ENCODE data around the gene ZBTB14.

Gene ZBTB14

DNA sequence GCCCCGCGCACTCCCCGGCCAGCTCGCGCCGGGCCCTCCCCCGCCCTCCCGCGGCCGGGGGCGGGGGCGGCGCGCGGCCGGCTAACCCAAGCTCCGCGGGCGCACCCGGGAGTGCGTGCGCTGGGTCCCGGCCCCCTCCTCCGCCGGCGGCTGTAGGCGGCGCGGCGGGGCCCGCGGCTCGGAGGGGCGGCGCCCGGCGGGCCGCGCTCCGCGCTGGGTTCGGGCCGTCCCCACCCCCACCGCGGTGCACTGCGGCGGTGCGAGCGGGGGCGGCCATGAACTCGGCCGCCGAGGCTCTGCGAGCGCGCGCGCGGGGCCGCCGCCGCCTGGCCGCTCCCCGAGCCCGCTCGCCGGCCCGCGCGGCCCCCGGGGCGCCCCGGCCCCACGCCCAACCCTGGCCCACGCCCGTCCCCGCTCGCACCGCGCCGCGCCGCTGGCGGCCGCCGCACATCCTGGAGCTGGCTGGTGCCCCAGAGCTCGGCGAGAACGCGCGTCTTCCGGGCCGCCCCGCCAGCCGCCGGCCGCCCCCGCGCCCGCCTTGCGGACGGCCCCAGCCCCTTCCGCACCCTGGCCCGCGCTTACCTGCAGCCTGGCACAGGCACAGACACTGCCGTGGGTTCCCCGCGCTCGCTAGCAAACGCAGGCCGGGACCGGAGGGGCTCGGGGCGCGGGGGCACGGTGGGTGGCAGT lies at the start of gene ZBTB14:
TSS of gene ZBTB14 (minus strand) at position 496 of the 690 bp plus-strand sequence. CDS start 2,480 bp downstream, outside the sequence.
- DNase-seq (ENCODE audit: low read depth in 2 of 2): peak; percentile 42 to 51

DNA sequence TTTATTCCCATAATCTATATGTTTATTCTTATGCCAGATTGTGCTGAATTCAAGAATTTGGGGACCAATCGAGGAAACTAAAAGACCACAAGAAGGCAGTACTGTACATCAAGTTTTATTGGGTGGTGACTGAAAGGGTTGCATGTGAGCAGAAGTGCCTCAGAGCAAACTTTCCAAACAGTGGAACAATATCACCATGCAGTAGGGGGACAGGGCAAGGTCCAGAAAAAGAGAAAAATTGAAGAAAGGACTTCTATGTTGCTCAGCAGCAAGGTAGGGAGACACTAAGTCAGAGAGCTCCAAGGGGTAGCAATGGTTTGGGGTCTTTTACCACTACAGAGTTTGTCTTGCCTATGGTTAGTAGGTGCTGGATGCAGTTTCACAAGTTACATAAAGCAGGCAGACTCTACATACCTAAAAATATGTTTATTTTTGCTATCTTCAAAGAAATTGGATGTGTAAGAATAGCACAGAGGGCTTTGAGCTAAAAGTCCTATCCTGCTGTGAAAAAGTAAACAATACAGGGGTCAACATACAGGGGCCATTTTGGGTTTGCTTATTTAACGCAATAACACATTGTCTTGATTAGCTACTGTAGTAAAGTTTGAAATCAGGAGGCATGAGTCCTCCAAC lies 43.8 kb upstream of the ZBTB14 start:
- no peak for DNase-seq (ENCODE audit: low read depth in 2 of 2)

- DNase-seq (ENCODE audit: low read depth in 2 of 2): no peak
Observed at GRCh38 chr18:5334456-5335075, 39.0 kb upstream of the ZBTB14 start.

DNA sequence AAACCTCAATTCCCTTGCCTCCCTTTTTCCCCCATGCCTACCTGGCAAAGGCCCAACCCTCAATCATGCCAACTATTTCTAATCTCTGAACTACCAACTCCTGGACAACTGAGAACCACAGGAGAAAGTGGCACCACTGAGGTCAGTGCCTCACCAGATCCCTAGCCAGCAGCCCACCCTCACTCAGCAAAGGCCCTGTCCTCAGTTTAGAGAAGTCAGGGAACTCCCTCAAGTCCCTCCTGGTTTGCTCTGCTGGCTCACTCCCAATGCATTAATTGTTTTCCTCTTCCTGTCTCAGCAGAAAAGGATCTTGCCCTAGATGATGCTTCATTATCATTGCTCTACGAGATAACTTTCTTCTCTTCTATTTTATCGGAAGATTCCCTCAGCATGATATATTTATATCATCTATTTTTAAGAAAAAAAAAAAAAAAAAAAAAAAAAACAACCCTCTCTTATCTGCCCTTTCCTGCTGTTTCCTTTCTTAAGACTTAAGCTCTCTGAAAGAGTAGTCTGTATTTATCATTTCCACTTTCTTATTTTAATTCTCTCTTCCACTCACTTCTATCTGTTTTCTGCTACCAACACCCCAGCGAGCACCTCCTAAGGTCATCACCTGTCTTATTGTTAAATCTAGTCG lies 22.7 kb upstream of the ZBTB14 start:
- no peak for DNase-seq (ENCODE audit: low read depth in 2 of 2)

GRCh38 chr18:5317186-5317585 lies 21.7 kb upstream of the ZBTB14 start:
- no peak for DNase-seq (ENCODE audit: low read depth in 2 of 2)

DNA sequence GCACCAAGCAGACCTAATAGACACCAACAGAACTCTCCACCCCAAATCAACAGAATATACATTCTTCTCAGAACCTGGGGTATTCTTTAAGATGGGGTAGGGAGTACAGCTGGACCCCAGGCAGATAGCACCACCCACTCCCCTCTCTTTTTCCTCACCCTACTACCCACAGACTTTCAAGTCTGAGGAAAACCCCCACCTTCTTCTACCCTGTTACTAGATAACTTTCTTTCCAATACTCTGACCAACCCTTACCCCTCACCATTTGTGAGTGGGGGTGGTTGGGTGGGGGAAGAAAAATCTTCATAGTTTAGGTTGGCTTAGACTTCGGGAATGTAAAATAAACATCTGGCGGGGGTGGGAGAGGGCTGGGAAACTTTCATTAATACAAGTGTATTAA lies 20.3 kb upstream of the ZBTB14 start:
- DNase-seq (ENCODE audit: low read depth in 2 of 2): no peak

DNA sequence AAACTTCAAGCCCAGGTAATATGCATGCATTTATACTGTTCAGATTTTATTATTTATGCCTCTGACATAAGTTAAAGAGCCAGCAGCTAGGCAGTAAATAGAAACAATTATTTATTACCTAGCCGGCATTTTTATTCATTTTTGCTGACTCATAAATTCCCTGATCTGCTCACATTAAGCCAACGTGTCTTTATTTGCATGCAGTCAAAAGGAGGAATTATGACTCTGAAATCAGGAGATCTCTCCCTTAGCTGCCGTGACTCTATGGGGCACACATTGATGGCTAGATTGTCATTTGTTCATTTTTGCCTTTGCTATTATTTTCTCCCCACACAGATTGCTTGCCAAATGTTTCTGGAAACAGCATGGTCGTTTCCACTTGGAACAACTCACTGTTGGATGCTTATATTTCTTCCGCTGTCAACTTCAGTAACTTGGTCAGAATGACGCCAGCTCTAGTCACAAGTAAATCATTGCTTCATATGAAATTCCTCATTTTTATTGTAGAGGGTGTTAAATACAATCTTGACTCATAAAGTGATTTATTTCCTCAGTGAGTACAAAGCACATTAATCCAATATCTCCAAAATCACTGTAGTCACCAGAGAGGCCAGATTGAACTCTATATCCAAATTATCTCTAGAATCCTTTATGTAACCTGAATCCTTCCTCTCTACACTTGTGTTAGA lies 15.9 kb upstream of the ZBTB14 start:
- no peak for DNase-seq (ENCODE audit: low read depth in 2 of 2)

DNA sequence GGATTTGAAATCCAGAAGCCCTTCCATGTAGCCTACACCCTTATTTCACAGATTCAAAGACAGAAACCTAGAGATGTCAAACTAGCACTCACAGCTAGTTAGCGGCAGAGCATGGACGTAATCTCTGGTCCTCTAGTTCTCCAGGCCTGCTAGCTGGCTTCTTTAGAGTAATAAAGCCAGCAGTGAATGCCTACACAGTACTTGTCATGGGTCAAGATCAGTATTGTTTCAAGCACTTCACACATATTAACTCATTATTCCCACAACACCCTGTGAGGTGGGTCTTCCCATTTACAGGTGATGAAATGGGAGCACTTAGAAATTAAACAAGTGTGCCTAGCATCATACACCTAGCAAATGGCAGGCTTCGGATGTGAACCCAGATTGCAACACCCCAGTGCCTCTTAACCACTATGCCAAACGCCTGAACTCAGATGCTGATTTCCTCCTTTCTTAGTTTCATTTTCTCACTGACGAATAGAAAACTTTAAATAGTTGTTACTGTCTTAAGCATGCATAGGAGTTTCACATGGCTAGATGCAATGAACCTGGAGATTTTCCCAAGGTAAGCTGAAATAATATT lies 14.5 kb upstream of the ZBTB14 start:
- DNase-seq (ENCODE audit: low read depth in 2 of 2): no peak

DNA sequence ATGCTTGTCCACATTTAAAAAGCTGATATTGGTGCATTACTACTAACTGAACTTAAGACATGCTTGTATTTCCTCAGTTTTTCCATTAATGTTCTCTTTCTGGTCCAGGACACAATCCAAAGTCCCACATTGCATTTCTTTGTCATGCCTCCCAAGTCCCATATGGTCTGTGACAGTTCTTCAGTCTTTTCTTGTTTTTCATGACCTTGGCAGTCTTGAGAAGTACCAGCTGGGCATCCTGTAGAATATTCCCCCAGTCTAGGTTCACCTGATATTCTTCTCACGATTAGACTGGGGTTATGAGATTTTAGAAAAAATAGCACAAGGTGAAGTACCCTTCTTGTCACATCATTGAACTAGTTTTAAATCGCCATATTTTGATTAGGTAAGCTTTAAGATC lies 10.3 kb upstream of the ZBTB14 start:
- no peak for DNase-seq (ENCODE audit: low read depth in 2 of 2)

DNA sequence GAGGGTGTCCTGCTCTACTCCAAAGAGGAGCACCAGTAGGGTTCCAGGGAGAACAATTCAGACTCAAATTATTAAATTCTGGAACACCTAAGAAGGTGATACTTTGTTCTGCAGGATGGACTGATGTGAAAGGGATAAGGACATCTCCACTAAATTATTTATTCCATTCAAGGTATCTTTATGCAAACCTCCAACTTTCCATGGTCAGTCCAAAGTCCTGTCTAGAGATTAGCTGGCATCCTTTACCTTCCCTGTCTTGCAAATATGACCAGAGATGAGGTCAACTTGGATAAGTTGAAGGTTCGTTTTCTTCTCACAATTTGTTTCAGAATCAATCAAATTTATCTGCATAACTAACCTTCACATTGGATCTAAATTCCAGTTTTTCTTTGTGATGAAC lies 8.7 kb upstream of the ZBTB14 start:
- no peak for DNase-seq (ENCODE audit: low read depth in 2 of 2)

- DNase-seq (ENCODE audit: low read depth in 2 of 2): no peak
Observed at GRCh38 chr18:5303636-5304035, 8.1 kb upstream of the ZBTB14 start.

GRCh38 chr18:5302606-5303005 lies 7.1 kb upstream of the ZBTB14 start:
- no peak for DNase-seq (ENCODE audit: low read depth in 2 of 2)

GRCh38 chr18:5300476-5301010 lies 5.0 kb upstream of the ZBTB14 start:
- no peak for DNase-seq (ENCODE audit: low read depth in 2 of 2)

GRCh38 chr18:5298156-5298852 lies 2.8 kb upstream of the ZBTB14 start:
- no peak for DNase-seq (ENCODE audit: low read depth in 2 of 2)

DNA sequence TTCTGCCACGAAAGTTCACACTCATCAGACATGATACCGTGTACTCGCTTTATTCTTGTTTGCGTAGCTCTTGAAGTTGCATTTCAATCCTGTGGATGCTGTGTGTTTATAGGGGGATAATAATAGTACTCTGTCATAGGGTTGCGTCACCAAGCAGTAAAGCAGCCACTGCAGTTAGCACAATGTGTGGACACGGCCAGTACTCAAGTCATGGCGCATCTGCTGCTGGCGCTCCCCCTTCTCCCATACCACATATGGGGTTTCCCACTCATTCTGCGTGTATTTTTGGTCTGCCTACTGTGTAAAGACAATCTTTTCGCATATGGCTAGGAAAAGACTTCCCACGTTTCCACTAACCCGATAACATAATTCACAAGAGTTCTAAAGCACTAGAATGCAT lies 2.1 kb upstream of the ZBTB14 start:
- no peak for DNase-seq (ENCODE audit: low read depth in 2 of 2)

- DNase-seq (ENCODE audit: low read depth in 2 of 2): peak; percentile 49 to 68
Observed at GRCh38 chr18:5296706-5297320, 1.3 kb upstream of the ZBTB14 start.

DNA sequence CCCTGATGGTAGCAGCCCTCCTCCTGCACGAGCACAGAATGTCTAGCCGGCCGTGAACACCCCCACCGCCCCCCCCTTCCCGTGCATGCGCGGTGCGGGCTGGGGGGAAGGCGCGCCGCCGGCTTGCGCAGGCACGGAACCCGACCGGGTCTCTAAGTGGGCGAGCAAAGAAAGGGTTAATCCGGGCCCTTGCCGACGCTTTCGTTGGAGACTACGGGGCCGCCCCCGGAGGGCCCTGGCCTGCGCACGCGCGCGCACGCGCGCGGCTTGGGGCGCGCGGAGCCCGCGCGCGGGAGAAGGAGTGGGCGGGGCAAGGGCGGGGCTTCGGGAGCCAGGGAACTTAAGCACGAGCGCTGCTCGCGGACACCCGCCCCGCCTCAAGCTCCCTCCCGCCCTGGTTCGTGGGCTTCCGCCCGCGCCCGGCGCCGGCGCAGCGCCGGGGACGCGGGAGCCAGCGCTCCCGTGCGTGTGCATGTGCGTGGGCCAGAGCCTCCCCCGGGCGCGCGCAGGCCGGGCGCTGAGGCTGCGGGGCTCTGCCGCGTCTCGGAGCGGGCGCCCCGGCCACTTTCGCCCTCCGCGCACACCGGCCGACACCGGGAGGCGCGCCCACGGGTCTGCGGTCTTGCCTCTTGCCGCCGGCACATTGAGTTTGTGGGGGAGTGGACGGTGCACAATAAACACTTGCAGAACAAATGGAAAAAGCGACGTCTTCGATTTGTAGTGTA lies 617 bp upstream of the ZBTB14 start:
- DNase-seq (ENCODE audit: low read depth in 2 of 2): peak; percentile 92

GRCh38 chr18:5294457-5295230 lies 882 bp downstream of the ZBTB14 start:
- DNase-seq (ENCODE audit: low read depth in 2 of 2): peak; percentile 45 to 47

GRCh38 chr18:5294113-5294456 lies 1.4 kb downstream of the ZBTB14 start:
- peak in 1 of 2 donors; percentile 1 for DNase-seq (ENCODE audit: low read depth in 2 of 2)

Data from stimulated activated CD4-positive, alpha-beta T cell treated with anti-CD3 and anti-CD28 coated beads, Interleukin-4, amount 100 ng/mL, for 48 hours (primary cell).